Measurements from ENCODE around the gene SNAI3.

GRCh38 chr16:88630941-88631340 lies 55.4 kb downstream of the SNAI3 start:
- TF ChIP-seq CTCF (IDR thresholded peaks at IDR 0.05) (no peak), POLR2A (IDR thresholded peaks at IDR 0.05) (no peak), POLR2AphosphoS5 (IDR thresholded peaks at IDR 0.05) (no peak)

Data from stomach (tissue), 4 donors.